HL-60 (cell line): Measurements from ENCODE around the gene ERRFI1.

Source experiments
- GABPA ChIP-seq: IDR thresholded peaks from 2 replicates; pipeline ENCODE4 v1.6.1; 2012; ENCODE audit warnings: low read depth
- POLR2AphosphoS5 ChIP-seq: IDR thresholded peaks from 2 replicates; pipeline ENCODE4 v1.6.1; 2012; ENCODE audit warnings: low read depth
- REST ChIP-seq: IDR thresholded peaks from 2 replicates; pipeline ENCODE4 v1.6.1; 2012; ENCODE audit warnings: low read depth; ENCODE audit not compliant: insufficient replicate concordance
- TF ChIP-seq, protein P1 (sequence below): IDR thresholded peaks from one replicate; pipeline ENCODE4 v1.5.1; 2011; ENCODE audit warnings: low read length, control low read depth, inconsistent platforms; ENCODE audit not compliant: insufficient read depth

- TF ChIP-seq, protein P1, sequence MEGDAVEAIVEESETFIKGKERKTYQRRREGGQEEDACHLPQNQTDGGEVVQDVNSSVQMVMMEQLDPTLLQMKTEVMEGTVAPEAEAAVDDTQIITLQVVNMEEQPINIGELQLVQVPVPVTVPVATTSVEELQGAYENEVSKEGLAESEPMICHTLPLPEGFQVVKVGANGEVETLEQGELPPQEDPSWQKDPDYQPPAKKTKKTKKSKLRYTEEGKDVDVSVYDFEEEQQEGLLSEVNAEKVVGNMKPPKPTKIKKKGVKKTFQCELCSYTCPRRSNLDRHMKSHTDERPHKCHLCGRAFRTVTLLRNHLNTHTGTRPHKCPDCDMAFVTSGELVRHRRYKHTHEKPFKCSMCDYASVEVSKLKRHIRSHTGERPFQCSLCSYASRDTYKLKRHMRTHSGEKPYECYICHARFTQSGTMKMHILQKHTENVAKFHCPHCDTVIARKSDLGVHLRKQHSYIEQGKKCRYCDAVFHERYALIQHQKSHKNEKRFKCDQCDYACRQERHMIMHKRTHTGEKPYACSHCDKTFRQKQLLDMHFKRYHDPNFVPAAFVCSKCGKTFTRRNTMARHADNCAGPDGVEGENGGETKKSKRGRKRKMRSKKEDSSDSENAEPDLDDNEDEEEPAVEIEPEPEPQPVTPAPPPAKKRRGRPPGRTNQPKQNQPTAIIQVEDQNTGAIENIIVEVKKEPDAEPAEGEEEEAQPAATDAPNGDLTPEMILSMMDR, result no peak
- no peak for TF ChIP-seq POLR2AphosphoS5
- TF ChIP-seq REST, result no peak
- TF ChIP-seq GABPA, result no peak
These were observed 13.9 kb downstream of the ERRFI1 start for GRCh38 chr1:8011923-8012858.
